ENCODE measurements around the gene ERC2.

The ERC2 gene

GRCh38 chr3:56452085-56452484 is 16.2 kb downstream of the ERC2 start:
- no peak overlapping the region for H3K4me3 ChIP-seq (ENCODE audit: low read length)
- no peak for DNase-seq (ENCODE audit: low read depth, low spot score)

- DNase-seq (ENCODE audit: low read depth, low spot score): no peak
- no peak overlapping the region for H3K4me3 ChIP-seq (ENCODE audit: low read length)
These were observed 24.9 kb downstream of the ERC2 start for GRCh38 chr3:56443372-56443771.

GRCh38 chr3:56428667-56429066 is 39.6 kb downstream of the ERC2 start:
- no peak for DNase-seq (ENCODE audit: low read depth, low spot score)
- H3K4me3 ChIP-seq (ENCODE audit: low read length): no peak overlapping the region

GRCh38 chr3:56424885-56425284 is 43.4 kb downstream of the ERC2 start:
- DNase-seq (ENCODE audit: low read depth, low spot score): peak; percentile 16
- H3K4me3 ChIP-seq (ENCODE audit: low read length): no peak overlapping the region

GRCh38 chr3:56424336-56424735 is 43.9 kb downstream of the ERC2 start:
- no peak for DNase-seq (ENCODE audit: low read depth, low spot score)

GRCh38 chr3:56423661-56424099 is 44.6 kb downstream of the ERC2 start:
- no peak for DNase-seq (ENCODE audit: low read depth, low spot score)
- no peak overlapping the region for H3K4me3 ChIP-seq (ENCODE audit: low read length)

More at GRCh38 chr3:56424336-56424735, 43.9 kb downstream of the ERC2 start:
- H3K4me3 ChIP-seq (ENCODE audit: low read length): no peak overlapping the region

- H3K4me3 ChIP-seq (ENCODE audit: low read length): no peak overlapping the region
- DNase-seq (ENCODE audit: low read depth, low spot score): no peak
These were observed 46.0 kb downstream of the ERC2 start for GRCh38 chr3:56422316-56422715.

GRCh38 chr3:56421205-56421604 is 47.1 kb downstream of the ERC2 start:
- no peak for DNase-seq (ENCODE audit: low read depth, low spot score)

GRCh38 chr3:56415652-56416051 is 52.6 kb downstream of the ERC2 start:
- H3K4me3 ChIP-seq (ENCODE audit: low read length): no peak overlapping the region
- no peak for DNase-seq (ENCODE audit: low read depth, low spot score)

More at GRCh38 chr3:56421205-56421604, 47.1 kb downstream of the ERC2 start:
- H3K4me3 ChIP-seq (ENCODE audit: low read length): no peak overlapping the region

- no peak for DNase-seq (ENCODE audit: low read depth, low spot score)
- no peak overlapping the region for H3K4me3 ChIP-seq (ENCODE audit: low read length)
These were observed 54.4 kb downstream of the ERC2 start for GRCh38 chr3:56413911-56414310.

- H3K4me3 ChIP-seq (ENCODE audit: low read length): no peak overlapping the region
- DNase-seq (ENCODE audit: low read depth, low spot score): no peak
These were observed 57.1 kb downstream of the ERC2 start for GRCh38 chr3:56411166-56411565.

- H3K4me3 ChIP-seq (ENCODE audit: low read length): no peak overlapping the region
- DNase-seq (ENCODE audit: low read depth, low spot score): no peak
These were observed 57.7 kb downstream of the ERC2 start for GRCh38 chr3:56410576-56410975.

- DNase-seq (ENCODE audit: low read depth, low spot score): no peak
- H3K4me3 ChIP-seq (ENCODE audit: low read length): no peak overlapping the region
These were observed 58.5 kb downstream of the ERC2 start for GRCh38 chr3:56409790-56410189.

- H3K4me3 ChIP-seq (ENCODE audit: low read length): no peak overlapping the region
- DNase-seq (ENCODE audit: low read depth, low spot score): no peak
These were observed 59.5 kb downstream of the ERC2 start for GRCh38 chr3:56408761-56409196.

GRCh38 chr3:56406826-56407515 is 61.3 kb downstream of the ERC2 start:
- no peak for DNase-seq (ENCODE audit: low read depth, low spot score)
- no peak overlapping the region for H3K4me3 ChIP-seq (ENCODE audit: low read length)

GRCh38 chr3:56404884-56405283 is 63.4 kb downstream of the ERC2 start:
- no peak overlapping the region for H3K4me3 ChIP-seq (ENCODE audit: low read length)
- no peak for DNase-seq (ENCODE audit: low read depth, low spot score)

- H3K4me3 ChIP-seq (ENCODE audit: low read length): no peak overlapping the region
- no peak for DNase-seq (ENCODE audit: low read depth, low spot score)
These were observed 69.6 kb downstream of the ERC2 start for GRCh38 chr3:56398659-56399058.

GRCh38 chr3:56397798-56398197 is 70.5 kb downstream of the ERC2 start:
- no peak for DNase-seq (ENCODE audit: low read depth, low spot score)
- H3K4me3 ChIP-seq (ENCODE audit: low read length): no peak overlapping the region

GRCh38 chr3:56389183-56389830 is 79.0 kb downstream of the ERC2 start:
- DNase-seq (ENCODE audit: low read depth, low spot score): no peak
- no peak overlapping the region for H3K4me3 ChIP-seq (ENCODE audit: low read length)

GRCh38 chr3:56383092-56383491 is 85.2 kb downstream of the ERC2 start:
- no peak for DNase-seq (ENCODE audit: low read depth, low spot score)
- no peak overlapping the region for H3K4me3 ChIP-seq (ENCODE audit: low read length)
